ENCODE measurements around the gene CD40LG.

CD40LG gene

DNA sequence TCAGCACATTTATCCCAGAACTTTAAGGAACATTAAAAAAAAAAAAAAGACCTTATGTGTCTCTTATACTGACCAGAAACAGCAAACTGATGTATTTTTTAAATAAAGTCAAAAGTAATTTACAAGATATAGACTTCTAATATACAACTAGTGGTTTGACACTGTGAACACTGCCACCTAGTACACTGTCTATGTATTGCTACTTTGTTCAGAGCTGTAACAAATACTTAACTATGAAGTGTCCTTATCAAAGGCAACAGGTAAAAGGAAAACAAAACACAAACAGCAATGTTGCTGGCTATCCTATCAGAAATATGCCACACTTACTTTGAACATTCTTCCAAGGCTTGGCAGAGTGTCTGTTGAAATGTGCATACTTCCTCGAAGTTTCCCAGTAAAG is 60.4 kb downstream of the CD40LG start:
- no peak for DNase-seq (ENCODE audit: low read depth)
